GM23338 (cell line): Measurements from ENCODE around the gene SNRNP35. TPM values are rescaled to one million over a fixed set of nuclear protein-coding genes. Genes with fewer than 3 reads are reported as not detected.

Experiments used
- ATAC-seq: fragments of 200-7000 bp; cut with Tn5 transposase; 3 replicates; pipeline ENCODE4 v1.9.1; 2020
- DNase-seq: peaks from one replicate; pipeline ENCODE4 v3.0.0-alpha.2; 2015; ENCODE audit warnings: low spot score
- H2AFZ ChIP-seq: fragments of 200-600 bp; sonication (generic); 2 replicates; pipeline ENCODE4 v1.8.0; 2016; ENCODE audit warnings: antibody characterized with exemption, mild to moderate bottlenecking, moderate library complexity
- H3F3A ChIP-seq: fragments of 200-600 bp; sonication (generic); replicated peaks from 2 replicates; pipeline ENCODE4 v1.8.0; 2017; ENCODE audit warnings: antibody characterized with exemption, mixed run types, low read depth
- H3K27ac ChIP-seq: fragments of 200-600 bp; sonication (generic); 2 replicates; pipeline ENCODE4 v1.6.1; 2016; ENCODE audit warnings: low read depth
- H3K27me3 ChIP-seq: fragments of 200-600 bp; sonication (generic); 2 replicates; pipeline ENCODE4 v1.8.0; 2016; ENCODE audit warnings: mild to moderate bottlenecking, mixed run types, moderate library complexity; ENCODE audit not compliant: insufficient read depth
- H3K36me3 ChIP-seq: fragments of 200-600 bp; sonication (generic); 2 replicates; pipeline ENCODE4 v1.8.0; 2016; ENCODE audit warnings: mild to moderate bottlenecking; ENCODE audit not compliant: insufficient read depth
- H3K4me1 ChIP-seq: fragments of 200-600 bp; sonication (generic); 2 replicates; pipeline ENCODE4 v1.8.0; 2016; ENCODE audit warnings: mild to moderate bottlenecking, moderate library complexity; ENCODE audit not compliant: insufficient read depth
- H3K4me2 ChIP-seq: fragments of 200-600 bp; sonication (generic); 2 replicates; pipeline ENCODE4 v1.7.1; 2017; ENCODE audit warnings: mixed run types
- H3K4me3 ChIP-seq: fragments of 200-600 bp; sonication (generic); 2 replicates; pipeline ENCODE4 v1.6.1; 2016; ENCODE audit warnings: mixed run types
- H3K79me2 ChIP-seq: fragments of 200-600 bp; sonication (generic); replicated peaks from 2 replicates; pipeline ENCODE4 v1.8.0; 2017; ENCODE audit warnings: mild to moderate bottlenecking; ENCODE audit not compliant: insufficient read depth
- H3K9me2 ChIP-seq: fragments of 200-600 bp; sonication (generic); 2 replicates; pipeline ENCODE4 v1.8.0; 2017; ENCODE audit not compliant: insufficient read depth
- H4K20me1 ChIP-seq: fragments of 200-600 bp; sonication (generic); replicated peaks from 2 replicates; pipeline ENCODE4 v1.8.0; 2017; ENCODE audit warnings: mild to moderate bottlenecking; ENCODE audit not compliant: insufficient read depth
- H3K27ac Mint-ChIP-seq: 2 replicates; pipeline ENCODE4 v1.8.0; 2020; ENCODE audit warnings: inconsistent platforms, mild to moderate bottlenecking, moderate library complexity, mixed read lengths
- H3K27me3 Mint-ChIP-seq: 3 replicates; pipeline ENCODE4 v1.8.0; 2022; ENCODE audit warnings: low read depth, mild to moderate bottlenecking, moderate library complexity, mixed read lengths, inconsistent platforms; ENCODE audit not compliant: insufficient read depth, poor library complexity
- H3K36me3 Mint-ChIP-seq: 3 replicates; pipeline ENCODE4 v1.8.0; 2021; ENCODE audit warnings: low read depth, mild to moderate bottlenecking, inconsistent platforms, moderate library complexity, mixed read lengths
- H3K4me1 Mint-ChIP-seq: 3 replicates; pipeline ENCODE4 v1.8.0; 2020; ENCODE audit warnings: mild to moderate bottlenecking, inconsistent platforms, mixed read lengths
- H3K4me3 Mint-ChIP-seq: 3 replicates; pipeline ENCODE4 v1.8.0; 2021; ENCODE audit warnings: moderate library complexity, mild to moderate bottlenecking, inconsistent platforms, mixed read lengths
- H3K9me3 Mint-ChIP-seq: 3 replicates; pipeline ENCODE4 v1.8.0; 2020; ENCODE audit warnings: moderate library complexity, mild to moderate bottlenecking, inconsistent platforms, mixed read lengths
- CREB1 ChIP-seq: fragments of 250-450 bp; sonication (Bioruptor Pico); IDR thresholded peaks from 2 replicates; pipeline ENCODE4 v1.5.0; 2020; ENCODE audit warnings: low read depth, mild to moderate bottlenecking, moderate library complexity
- EZH2 ChIP-seq: fragments of 200-600 bp; sonication (generic); IDR thresholded peaks from one replicate; pipeline ENCODE4 v1.8.0; 2017; ENCODE audit warnings: antibody characterized with exemption, mild to moderate bottlenecking, low read depth; ENCODE audit not compliant: unreplicated experiment
- JUNB ChIP-seq: IDR thresholded peaks from one replicate; pipeline ENCODE4 v1.6.1; 2016; ENCODE audit warnings: antibody characterized with exemption; ENCODE audit not compliant: unreplicated experiment
- NANOG ChIP-seq: IDR thresholded peaks from 2 replicates; pipeline ENCODE4 v1.6.1; 2016; ENCODE audit warnings: antibody characterized with exemption, borderline replicate concordance
- POLR2AphosphoS5 ChIP-seq: IDR thresholded peaks from 2 replicates; pipeline ENCODE4 v1.6.1; 2016; ENCODE audit warnings: antibody characterized with exemption, low read depth
- STAT1 ChIP-seq: IDR thresholded peaks from one replicate; pipeline ENCODE4 v1.6.1; 2016; ENCODE audit warnings: antibody characterized with exemption; ENCODE audit not compliant: unreplicated experiment
- ZNF114 ChIP-seq: fragments of 250-450 bp; sonication (Bioruptor Pico); IDR thresholded peaks from 2 replicates; pipeline ENCODE4 v1.5.0; 2020; ENCODE audit warnings: mild to moderate bottlenecking, moderate library complexity
- ZNF331 ChIP-seq: fragments of 250-450 bp; sonication (Bioruptor Pico); IDR thresholded peaks from 2 replicates; pipeline ENCODE4 v1.5.0; 2020; ENCODE audit warnings: low read depth, mild to moderate bottlenecking, moderate library complexity
- polyA plus RNA-seq: library from polyadenylated mRNA; unstranded; fragments of >200 nt; fragmentation: Nextera tagmentation; extraction: Ambion mirVana; gene quantifications from 2 replicates; pipeline ENCODE4 v1.2.1, GENCODE V29; 2016
- total RNA-seq: library from RNA; depleted of rRNA; stranded (reverse); fragments of >200 nt; shearing (Covaris generic); gene quantifications from 2 replicates; pipeline ENCODE4 v1.2.3, GENCODE V29; 2014
- TF ChIP-seq, protein P1 (sequence below), 2 experiments: fragments of 200-600 bp in 1 of 2; sonication (generic) in 1 of 2; conservative IDR thresholded peaks; 2 replicates each; pipeline versions ENCODE4 v1.5.1 to v1.6.1; 2016 to 2017; ENCODE audit warnings: antibody characterized with exemption in 2 of 2, low read depth in 2 of 2, mild to moderate bottlenecking in 2 of 2, moderate library complexity in 1 of 2
- TF ChIP-seq, protein P2 (sequence below): IDR thresholded peaks from 2 replicates; pipeline ENCODE4 v1.6.1; 2016; ENCODE audit warnings: antibody characterized with exemption
- TF ChIP-seq, protein P3 (sequence below): fragments of 250-450 bp; sonication (Bioruptor Pico); IDR thresholded peaks from 2 replicates; pipeline ENCODE4 v1.5.0; 2020; ENCODE audit warnings: mild to moderate bottlenecking, moderate library complexity

SNRNP35 gene
- total and polyA plus RNA-seq, 2 experiments from 2014 or later = 8.4 to 38.4 TPM

DNA sequence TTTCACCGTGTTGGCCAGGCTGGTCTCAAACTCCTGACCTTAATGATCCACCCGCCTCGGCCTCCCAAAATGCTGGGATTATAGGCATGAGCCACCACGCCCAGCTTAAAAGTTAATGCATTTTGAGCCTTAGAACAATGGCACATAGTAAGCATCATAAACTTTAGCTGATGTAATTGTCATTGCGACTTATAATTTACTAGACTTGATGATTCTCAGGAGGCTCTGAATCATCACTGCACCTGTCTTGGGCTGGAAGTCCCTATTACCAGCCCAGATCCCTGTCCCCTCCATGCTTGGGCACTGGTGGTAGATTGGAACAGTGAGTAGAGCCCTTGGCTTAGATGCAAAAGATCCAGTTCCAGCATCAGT, 47.9 kb upstream of the SNRNP35 start:
- Histone ChIP-seq H3K36me3 (peaks cover 2% of the 10 kb centered on the region; the same call in 1 of the 2 replicates), H3F3A (no peaks in the 10 kb centered on the region), H3K9me2 (no peaks in the 10 kb centered on the region), H3K79me2 (no peaks in the 10 kb centered on the region), H3K4me1 (no peaks in the 10 kb centered on the region), H2AFZ (no peak overlapping the region), H3K27ac (no peak overlapping the region), H3K27me3 (no peaks in the 10 kb centered on the region), H4K20me1 (peaks cover 4% of the 10 kb centered on the region; the same call in 1 of the 2 replicates), H3K4me2 (no peak overlapping the region), H3K4me3 (no peak overlapping the region)
- peaks cover 2% of the 10 kb centered on the region; the same call in 1 of the 3 replicates for H3K9me3 Mint-ChIP-seq
- peaks cover 6% of the 10 kb centered on the region for H3K27me3 Mint-ChIP-seq
- no peak overlapping the region for H3K27ac Mint-ChIP-seq
- ATAC-seq (no peak), DNase-seq (no peak)
- TF ChIP-seq STAT1 = no peak
- no peak for TF ChIP-seq POLR2AphosphoS5
- no peak for TF ChIP-seq NANOG
- TF ChIP-seq, protein P1, sequence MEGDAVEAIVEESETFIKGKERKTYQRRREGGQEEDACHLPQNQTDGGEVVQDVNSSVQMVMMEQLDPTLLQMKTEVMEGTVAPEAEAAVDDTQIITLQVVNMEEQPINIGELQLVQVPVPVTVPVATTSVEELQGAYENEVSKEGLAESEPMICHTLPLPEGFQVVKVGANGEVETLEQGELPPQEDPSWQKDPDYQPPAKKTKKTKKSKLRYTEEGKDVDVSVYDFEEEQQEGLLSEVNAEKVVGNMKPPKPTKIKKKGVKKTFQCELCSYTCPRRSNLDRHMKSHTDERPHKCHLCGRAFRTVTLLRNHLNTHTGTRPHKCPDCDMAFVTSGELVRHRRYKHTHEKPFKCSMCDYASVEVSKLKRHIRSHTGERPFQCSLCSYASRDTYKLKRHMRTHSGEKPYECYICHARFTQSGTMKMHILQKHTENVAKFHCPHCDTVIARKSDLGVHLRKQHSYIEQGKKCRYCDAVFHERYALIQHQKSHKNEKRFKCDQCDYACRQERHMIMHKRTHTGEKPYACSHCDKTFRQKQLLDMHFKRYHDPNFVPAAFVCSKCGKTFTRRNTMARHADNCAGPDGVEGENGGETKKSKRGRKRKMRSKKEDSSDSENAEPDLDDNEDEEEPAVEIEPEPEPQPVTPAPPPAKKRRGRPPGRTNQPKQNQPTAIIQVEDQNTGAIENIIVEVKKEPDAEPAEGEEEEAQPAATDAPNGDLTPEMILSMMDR (conservative IDR thresholded peaks at IDR 0.05; ENCODE audit: low read depth in 2 of 2) = no peak
- TF ChIP-seq, protein P2, sequence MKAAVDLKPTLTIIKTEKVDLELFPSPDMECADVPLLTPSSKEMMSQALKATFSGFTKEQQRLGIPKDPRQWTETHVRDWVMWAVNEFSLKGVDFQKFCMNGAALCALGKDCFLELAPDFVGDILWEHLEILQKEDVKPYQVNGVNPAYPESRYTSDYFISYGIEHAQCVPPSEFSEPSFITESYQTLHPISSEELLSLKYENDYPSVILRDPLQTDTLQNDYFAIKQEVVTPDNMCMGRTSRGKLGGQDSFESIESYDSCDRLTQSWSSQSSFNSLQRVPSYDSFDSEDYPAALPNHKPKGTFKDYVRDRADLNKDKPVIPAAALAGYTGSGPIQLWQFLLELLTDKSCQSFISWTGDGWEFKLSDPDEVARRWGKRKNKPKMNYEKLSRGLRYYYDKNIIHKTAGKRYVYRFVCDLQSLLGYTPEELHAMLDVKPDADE = no peak
- TF ChIP-seq, protein P3, sequence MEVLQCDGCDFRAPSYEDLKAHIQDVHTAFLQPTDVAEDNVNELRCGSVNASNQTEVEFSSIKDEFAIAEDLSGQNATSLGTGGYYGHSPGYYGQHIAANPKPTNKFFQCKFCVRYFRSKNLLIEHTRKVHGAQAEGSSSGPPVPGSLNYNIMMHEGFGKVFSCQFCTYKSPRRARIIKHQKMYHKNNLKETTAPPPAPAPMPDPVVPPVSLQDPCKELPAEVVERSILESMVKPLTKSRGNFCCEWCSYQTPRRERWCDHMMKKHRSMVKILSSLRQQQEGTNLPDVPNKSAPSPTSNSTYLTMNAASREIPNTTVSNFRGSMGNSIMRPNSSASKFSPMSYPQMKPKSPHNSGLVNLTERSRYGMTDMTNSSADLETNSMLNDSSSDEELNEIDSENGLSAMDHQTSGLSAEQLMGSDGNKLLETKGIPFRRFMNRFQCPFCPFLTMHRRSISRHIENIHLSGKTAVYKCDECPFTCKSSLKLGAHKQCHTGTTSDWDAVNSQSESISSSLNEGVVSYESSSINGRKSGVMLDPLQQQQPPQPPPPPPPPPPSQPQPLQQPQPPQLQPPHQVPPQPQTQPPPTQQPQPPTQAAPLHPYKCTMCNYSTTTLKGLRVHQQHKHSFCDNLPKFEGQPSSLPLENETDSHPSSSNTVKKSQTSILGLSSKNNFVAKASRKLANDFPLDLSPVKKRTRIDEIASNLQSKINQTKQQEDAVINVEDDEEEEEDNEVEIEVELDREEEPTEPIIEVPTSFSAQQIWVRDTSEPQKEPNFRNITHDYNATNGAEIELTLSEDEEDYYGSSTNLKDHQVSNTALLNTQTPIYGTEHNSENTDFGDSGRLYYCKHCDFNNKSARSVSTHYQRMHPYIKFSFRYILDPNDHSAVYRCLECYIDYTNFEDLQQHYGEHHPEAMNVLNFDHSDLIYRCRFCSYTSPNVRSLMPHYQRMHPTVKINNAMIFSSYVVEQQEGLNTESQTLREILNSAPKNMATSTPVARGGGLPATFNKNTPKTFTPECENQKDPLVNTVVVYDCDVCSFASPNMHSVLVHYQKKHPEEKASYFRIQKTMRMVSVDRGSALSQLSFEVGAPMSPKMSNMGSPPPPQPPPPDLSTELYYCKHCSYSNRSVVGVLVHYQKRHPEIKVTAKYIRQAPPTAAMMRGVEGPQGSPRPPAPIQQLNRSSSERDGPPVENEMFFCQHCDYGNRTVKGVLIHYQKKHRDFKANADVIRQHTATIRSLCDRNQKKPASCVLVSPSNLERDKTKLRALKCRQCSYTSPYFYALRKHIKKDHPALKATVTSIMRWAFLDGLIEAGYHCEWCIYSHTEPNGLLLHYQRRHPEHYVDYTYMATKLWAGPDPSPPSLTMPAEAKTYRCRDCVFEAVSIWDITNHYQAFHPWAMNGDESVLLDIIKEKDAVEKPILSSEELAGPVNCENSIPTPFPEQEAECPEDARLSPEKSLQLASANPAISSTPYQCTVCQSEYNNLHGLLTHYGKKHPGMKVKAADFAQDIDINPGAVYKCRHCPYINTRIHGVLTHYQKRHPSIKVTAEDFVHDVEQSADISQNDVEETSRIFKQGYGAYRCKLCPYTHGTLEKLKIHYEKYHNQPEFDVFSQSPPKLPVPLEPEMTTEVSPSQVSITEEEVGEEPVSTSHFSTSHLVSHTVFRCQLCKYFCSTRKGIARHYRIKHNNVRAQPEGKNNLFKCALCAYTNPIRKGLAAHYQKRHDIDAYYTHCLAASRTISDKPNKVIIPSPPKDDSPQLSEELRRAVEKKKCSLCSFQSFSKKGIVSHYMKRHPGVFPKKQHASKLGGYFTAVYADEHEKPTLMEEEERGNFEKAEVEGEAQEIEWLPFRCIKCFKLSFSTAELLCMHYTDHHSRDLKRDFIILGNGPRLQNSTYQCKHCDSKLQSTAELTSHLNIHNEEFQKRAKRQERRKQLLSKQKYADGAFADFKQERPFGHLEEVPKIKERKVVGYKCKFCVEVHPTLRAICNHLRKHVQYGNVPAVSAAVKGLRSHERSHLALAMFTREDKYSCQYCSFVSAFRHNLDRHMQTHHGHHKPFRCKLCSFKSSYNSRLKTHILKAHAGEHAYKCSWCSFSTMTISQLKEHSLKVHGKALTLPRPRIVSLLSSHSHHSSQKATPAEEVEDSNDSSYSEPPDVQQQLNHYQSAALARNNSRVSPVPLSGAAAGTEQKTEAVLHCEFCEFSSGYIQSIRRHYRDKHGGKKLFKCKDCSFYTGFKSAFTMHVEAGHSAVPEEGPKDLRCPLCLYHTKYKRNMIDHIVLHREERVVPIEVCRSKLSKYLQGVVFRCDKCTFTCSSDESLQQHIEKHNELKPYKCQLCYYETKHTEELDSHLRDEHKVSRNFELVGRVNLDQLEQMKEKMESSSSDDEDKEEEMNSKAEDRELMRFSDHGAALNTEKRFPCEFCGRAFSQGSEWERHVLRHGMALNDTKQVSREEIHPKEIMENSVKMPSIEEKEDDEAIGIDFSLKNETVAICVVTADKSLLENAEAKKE (CRISPR knock-in tag) = no peak
- TF ChIP-seq ZNF331 (CRISPR knock-in tag) = no peak
- no peak for TF ChIP-seq CREB1
- TF ChIP-seq ZNF114 (CRISPR knock-in tag) = no peak
- no peak for TF ChIP-seq JUNB
- no peak for TF ChIP-seq EZH2
- no peaks in the 10 kb centered on the region for H3K4me1 Mint-ChIP-seq
- no peak overlapping the region for H3K4me3 Mint-ChIP-seq
- peaks cover 24% of the 10 kb centered on the region; the same call in 2 of the 3 replicates for H3K36me3 Mint-ChIP-seq
